Fibroblast of lung (primary cell): ENCODE measurements around the gene DPYSL3.

ENCODE experiments used
- EZH2 ChIP-seq: IDR thresholded peaks from 2 replicates; pipeline ENCODE4 v1.5.1; 2012; ENCODE audit warnings: low read length, control low read depth, mild to moderate bottlenecking; ENCODE audit errors: missing control alignments
- TF ChIP-seq, protein P1 (sequence below), 2 donors: IDR thresholded peaks in 1 of 2; conservative IDR thresholded peaks in 1 of 2; 1 replicate in 1 of 2; 2 replicates in 1 of 2; pipeline ENCODE4 v1.5.1; 2011 to 2012; ENCODE audit warnings: low read length in 2 of 2, control low read depth in 1 of 2, inconsistent platforms in 1 of 2, low read depth in 1 of 2, mild to moderate bottlenecking in 1 of 2

DNA sequence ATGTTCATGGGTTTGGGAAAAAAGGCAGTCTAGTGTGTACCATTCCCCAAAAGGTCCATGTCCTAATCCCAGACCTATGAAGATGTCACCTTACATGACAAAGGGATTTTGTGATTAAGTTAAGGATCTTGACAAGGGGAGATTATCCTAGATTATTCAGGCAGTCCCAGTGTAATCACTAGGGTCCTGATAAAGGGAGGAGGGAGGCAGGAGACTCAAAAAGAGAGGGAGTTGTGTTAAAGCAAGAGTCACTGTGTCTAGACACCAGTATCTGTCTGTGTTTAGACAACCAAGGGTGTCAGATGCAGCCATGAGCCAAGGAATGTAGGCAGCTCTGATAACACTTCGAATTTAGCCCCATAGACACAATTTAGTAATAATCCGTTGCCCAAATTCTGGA, 49.5 kb downstream of the DPYSL3 start:
- TF ChIP-seq, protein P1, sequence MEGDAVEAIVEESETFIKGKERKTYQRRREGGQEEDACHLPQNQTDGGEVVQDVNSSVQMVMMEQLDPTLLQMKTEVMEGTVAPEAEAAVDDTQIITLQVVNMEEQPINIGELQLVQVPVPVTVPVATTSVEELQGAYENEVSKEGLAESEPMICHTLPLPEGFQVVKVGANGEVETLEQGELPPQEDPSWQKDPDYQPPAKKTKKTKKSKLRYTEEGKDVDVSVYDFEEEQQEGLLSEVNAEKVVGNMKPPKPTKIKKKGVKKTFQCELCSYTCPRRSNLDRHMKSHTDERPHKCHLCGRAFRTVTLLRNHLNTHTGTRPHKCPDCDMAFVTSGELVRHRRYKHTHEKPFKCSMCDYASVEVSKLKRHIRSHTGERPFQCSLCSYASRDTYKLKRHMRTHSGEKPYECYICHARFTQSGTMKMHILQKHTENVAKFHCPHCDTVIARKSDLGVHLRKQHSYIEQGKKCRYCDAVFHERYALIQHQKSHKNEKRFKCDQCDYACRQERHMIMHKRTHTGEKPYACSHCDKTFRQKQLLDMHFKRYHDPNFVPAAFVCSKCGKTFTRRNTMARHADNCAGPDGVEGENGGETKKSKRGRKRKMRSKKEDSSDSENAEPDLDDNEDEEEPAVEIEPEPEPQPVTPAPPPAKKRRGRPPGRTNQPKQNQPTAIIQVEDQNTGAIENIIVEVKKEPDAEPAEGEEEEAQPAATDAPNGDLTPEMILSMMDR (conservative IDR thresholded peaks at IDR 0.05 in 1 of 2, IDR thresholded peaks at IDR 0.05 in 1 of 2; ENCODE audit: low read depth in 1 of 2, low read length in 2 of 2), result no peak
- no peak for TF ChIP-seq EZH2
